Effector CD8-positive, alpha-beta T cell (primary cell): ENCODE results near the gene EML6.
"Not testable (repeated sequence)": the region's sequence is repeated elsewhere in the genome, so short reads cannot be mapped to it uniquely, and the experiment has no call there.

ENCODE experiments used
- DNase-seq: peaks from one replicate; lab custom pipeline; 2025; lab: John Stamatoyannopoulos, UW

EML6 gene

DNA sequence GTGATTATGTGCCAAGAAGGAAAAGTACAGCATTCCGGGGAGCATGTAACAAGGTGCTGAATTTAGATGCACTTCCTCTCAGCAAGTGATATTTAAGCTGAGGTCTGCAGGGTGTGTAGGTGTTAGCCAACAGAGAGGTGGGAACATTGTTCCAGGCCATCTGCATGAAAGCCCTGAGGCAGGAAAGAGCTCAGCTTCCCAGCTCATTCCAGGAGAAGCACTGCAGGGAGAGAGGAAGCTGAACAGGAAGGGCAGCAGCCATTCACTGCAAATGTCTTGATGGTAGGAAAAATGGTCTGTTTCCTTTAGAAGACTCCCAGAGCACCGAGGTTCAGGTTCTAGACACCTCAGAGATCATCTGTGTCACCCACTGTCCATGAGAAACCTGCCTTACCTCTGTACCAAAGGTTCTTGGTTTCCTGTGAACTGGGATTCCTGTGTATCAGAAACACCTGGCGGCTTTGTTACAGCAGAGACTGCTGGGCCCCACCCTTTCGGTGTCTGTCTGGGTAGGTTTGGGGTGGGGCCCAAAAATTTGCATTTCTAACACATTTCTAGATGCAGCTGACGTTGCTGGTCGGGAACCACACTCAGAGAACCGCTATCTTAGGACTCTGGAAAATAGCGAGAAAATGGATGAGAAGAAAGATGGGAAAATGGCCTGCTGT is 242.8 kb downstream of the EML6 start:
- DNase-seq, result no peak

DNA sequence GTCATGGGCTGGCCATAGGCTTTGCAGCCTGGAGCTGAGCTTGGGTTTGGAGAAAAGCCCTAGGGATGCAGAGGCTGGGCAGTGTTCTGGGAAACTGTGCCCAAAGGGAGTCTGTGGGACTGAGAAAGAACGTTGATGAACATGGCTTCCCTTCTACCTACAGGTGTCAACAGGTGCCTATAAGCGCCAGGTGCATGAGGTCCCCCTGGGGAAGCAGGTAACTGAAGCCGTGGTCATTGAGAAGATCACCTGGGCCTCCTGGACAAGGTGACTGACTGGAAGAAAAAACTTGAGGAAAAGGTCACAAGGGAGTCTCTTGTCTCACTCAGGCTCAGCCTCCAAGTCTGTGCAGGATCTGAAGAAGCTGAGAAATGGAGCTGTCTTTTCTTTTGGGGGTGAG is 243.4 kb downstream of the EML6 start:
- no peak for DNase-seq

DNA sequence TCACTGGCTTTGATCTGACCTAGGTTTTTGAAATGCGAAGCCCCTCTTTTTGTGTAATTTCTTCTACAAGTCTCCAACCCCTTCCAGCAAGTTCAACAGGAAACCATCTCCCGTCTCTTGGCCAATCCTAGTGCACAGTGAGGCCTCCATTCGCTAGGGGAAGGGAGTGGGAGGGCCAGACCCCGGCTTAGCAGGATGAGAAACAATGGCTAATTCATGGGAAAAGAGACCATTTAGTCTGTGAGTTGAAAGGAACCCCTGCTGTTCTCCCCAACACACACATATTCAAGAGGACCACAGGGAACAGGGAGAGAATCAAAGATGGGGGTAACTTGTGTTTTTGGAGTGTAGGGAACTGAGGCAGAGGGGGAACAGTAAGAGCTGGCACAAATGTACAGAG is 243.8 kb downstream of the EML6 start:
- no peak for DNase-seq

DNA sequence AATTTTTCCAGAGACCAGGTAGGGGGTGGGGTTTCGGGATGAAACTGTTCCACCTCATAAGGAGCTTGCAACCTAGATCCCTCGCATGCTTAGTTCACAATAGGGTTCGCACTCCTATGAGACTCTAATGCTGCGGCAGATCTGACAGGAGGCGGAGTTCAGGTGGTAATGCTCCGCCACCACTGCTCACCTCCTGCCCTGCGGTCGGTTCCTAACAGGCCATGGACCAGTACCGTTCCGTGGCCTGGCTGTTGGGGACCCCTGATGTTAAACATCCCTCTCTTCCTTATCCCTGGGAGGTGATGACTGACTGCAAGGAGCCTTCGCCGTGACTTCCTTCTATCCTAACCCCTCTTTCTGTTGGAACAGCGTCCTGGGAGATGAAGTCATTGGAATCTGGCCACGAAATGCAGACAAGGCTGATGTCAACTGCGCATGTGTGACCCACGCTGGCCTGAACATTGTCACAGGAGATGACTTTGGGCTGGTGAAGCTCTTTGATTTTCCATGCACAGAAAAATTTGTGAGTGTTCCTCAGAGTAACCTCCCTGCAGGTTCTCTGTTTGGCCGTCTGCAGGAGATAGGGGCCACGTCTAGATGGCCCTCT is 244.4 kb downstream of the EML6 start:
- DNase-seq, result no peak

DNA sequence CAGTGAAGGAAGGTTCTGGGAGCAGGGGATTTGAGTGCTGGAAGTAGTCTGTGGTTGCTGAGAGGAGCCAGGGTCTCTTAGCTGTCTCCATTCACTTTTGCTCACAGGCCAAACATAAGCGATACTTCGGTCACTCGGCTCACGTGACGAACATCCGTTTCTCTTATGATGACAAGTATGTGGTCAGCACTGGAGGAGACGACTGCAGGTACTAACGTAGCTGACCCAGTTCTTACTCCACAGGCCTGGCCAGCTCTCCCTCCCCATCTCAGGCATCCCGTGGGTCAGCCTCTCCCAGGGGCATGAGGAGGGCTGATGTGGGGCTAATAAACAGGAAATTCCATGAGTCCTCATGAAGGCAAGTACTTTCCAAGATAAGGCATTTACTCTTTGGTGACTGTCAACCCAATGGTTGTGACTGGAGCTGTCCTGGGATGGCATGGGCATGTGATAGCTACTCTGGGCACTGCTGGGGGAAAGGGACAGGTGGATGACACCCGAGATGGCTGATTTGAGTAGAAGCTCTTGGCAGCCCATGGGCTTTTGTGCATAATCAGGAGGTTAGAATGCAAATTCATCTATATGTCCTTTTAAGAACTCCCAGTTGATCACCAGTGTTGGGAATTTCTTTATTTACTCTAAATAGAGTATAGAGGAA is 245.2 kb downstream of the EML6 start:
- DNase-seq, result no peak

DNA sequence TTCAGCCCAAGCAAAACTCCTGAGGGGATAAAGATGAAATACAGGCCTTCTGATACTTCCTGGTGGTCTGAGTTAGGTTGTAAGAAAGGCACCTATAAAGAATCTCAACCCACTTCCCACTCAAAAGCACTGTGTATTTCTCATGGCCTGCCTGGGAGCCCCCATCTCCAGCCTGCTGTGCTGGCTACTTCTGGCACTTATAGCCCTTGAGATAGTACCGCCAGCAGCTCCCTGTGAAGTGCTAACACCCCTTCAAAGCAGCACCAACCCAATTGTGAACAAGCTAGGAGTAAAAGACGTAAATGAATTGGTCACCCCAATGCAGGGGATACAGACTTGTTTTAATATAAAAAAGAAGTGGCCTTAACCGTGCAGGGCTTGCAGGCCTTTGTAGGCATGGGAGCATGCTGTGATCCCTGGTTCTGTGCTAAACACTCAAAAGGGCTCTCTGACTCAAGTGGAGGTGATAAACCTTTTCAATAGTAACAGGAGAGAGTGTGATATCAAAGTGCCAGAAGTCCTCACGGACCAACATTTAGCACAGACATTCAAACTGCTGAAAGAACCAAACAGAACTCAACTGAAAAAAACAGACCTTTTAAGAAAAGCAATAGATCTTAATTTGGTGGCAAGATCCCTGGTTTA is 246.0 kb downstream of the EML6 start:
- no peak for DNase-seq

DNA sequence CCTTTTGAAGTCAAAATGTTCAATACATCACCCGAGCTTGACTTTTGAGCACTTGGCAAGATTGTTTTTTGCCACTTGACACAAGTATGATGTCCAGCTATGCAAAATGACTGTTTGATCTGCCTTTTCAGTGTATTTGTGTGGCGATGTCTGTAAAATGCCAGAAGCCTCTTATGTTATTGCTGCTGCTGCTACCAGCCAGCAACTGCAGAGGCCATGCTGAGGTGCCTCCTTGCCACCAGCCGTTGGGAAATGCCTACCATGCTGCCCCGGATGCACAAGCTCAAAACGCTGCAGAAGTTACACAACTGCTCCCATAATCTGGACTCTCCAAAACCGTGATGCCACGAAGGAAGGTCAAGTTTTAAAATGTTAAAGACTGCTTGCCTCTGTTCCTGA is 246.5 kb downstream of the EML6 start:
- no peak for DNase-seq

DNA sequence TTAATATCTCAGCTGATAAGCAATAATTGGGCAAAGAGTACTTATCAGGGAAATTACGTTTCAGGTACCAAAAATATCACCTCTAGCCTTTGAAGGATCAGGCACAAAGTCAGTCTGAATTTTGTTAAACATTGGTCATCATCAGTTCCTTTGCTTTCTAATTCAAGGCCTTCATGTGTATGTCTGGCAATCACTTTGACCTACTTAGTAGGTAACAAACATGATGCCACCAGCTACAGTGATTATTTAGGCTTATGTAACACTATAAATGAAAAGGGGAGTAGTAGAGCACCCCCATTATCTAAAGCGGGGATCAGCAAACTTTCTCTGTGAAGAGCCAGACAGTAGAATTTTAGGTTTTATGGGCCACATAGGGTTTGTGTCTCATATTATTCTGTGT is 251.7 kb downstream of the EML6 start:
- no peak for DNase-seq

DNA sequence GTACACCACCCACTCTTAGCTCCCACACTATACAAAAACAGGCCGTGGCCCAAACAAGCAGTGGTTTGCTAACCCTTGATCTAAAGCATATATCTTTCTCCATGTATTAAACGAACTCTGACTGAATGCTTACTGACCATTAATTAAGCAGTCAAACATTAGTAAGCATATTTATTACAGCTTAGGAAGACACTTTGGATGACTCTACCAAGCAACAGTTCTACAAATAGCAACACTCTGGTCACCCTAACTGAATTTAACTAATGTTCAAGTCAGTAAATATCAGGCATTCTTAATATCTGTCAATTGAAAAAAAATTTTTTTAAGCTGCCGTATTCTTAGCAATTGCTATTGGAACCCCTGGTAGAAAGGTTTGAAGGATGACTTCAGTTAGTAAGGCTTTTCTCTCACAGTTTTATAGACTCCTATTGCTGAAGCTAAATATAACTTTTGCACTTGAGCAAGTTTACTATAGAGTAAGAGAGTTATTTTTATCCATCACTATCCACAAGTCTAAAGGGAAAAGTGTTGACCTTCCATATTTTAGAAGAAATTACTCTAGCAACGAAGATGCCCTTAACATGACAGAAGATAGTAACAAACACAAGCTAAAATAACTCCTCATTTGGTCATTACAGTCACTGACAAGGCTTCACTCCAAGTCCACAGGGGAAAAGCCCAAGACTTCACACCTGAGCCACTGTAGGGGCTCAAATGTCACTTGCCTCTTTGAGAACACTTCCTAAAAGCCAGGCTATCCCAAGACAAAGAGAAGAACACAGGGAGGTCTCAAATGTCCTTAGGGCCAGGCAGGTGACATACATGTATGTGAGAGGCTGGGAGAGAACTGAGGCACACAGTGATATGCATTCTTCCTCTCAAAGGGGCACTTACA is 252.4 kb downstream of the EML6 start:
- no peak for DNase-seq

DNA sequence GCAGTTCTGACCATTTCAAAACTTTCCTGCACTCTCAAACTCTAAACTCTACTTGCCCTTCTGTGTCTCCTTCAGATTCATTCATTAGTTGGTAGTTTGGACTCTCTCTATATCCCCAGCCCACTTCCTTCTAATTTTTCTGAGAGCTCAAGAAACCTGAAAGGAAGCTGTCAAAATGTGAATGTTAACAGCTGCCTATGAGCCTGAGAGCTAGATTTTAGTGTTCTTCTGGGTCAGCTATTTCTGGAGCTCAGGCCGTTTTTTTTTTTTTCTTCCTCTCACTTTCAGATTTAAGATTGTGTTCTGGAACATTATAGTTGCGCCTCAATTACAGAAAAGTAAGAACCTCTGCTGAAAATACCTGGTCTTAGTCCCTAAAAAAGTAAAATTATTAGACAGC is 253.7 kb downstream of the EML6 start:
- DNase-seq, result no peak

DNA sequence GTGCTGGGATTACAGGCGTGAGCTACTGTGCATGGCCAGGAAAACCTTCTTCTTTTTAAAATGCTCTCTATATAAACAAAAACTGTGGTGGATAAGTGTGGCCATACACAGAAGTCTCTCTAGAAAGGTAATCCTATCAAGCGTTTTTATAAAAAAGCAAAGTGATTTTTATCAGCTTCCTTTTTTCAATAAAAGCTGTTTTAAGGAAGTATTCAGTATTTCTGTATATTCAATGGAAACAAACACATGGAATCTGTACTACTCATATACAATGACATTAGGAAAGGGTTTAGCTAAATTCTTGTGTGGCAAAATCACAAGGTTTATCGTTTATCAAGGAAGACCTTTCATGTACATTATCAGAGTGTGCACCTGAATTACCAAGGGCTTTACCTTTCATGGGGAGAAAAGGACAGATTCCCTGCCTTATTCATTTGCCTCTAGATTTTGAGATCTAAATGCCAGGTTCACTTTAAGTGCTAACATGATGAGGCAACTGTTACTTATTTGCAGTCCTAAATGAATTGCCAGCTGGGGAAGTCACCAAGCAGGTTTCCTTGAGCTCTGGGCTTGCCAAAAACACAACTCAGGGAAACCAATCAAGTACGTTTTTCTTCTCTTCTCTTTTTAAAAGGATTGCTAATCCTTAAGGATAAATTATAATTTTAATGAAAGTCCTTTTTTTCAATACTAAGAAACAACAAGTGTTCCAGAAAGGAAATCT is 256.0 kb downstream of the EML6 start:
- DNase-seq, result no peak

DNA sequence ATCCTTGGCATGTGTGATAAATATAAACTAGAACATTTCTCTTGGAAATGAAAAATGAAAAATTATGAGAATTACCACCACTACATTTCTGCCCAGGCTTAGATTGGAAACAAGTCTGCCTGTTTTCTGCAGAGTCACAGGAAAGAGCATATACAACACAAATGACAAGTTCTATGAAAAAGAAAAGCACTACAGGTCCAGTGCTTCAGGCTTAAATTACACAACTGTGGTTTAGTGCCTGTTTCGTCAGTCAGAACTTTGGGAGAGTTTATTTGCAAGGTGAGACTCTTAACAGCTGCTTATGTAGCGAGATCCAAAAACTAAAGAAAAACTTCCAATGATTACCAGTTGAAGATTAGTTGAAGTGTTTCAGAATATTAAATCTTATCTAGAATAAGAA is 257.9 kb downstream of the EML6 start:
- no peak for DNase-seq

DNA sequence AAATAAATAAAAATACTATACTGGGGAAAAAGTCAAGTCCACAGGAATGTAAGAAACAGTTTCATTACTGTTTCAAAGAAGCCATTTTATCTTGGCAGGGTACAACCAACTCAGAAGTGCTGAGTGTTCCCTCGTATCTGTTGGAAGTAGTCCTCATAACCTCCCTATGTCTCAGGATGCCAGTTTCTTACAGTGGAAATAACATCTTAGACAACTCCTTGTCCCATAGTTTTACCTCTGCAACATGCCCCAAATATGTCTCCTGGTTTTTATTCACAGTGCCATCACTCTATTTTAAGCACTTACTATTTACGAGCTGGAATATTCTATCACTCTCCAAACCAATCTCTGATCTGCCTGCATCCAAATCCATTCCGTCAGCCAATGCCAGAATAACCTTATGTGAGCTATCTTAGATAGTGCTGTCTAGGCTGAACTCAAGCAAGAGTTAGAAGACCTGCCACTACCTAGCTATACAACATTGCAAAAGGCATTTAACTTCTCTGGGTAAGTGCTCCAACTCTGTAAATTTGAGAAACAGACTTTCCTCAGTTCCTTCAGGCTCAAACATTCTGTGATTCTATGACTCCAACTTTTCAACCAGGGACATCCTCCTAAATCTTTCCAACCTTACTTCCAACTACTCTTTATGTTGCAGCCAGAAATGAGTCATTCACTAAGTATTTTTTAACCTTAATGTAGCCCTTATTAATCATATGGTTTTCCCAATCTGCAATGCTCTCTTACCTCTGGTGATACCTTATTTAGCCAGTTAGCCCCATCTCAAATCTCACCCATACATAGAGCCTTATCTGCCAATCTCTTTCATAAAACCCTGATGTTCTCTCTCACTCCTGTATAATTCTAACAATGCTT is 260.1 kb downstream of the EML6 start:
- no peak for DNase-seq

DNA sequence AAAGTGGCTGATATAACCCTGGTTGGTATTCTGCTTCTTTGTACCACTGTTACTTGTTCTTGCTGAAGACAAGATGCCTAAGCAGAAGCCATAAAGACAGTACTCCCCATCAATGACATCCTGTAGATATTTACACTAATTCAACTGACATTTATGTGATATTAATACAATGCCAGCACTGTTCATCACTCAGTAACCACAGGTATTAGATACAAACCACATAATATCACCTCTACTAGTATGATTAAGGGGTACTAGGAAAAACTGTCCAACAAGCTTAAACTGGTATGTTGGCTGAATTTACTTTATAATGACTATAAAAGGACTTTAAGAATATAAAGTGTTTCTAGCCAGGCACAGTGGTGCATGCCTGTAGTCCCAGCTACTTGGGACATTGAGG is 261.0 kb downstream of the EML6 start:
- no peak for DNase-seq

DNA sequence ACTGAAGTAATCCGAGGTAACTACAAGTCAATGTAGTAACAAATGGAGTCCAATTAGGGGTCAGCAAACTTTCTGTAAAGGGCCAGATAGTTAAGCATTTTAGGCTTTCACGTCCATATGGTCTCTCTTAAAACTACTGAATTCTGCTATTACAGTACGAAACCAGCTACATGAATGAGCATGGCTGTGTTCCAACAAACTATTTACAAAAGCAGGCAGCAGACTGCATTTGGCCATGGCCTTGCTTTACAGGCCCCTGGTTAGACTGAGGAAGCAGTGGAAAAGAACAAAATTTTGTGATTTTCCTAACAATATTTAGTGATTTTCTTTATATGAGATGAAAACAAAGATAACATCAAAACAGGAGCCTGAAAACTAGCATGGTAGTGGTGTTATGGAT is 262.8 kb downstream of the EML6 start:
- DNase-seq, result no peak

DNA sequence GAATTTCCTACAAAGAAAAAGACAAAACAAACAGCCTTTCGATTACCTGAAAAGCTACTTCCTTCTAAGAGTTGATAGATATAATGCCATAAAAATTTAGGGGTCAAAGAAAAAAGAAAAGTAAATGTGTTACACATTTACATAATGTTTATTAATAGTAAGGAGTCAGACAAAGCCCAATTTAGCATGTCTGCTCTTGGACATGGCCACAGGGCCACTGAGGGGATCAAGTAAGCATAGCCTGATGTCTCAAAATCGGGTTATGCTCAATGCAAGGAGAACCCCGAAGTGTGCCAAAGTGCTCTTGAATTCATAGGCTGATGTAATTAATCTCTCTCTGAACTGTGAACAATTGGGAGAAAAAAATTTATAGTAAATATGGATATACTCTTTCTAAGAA is 265.1 kb downstream of the EML6 start:
- no peak for DNase-seq

DNA sequence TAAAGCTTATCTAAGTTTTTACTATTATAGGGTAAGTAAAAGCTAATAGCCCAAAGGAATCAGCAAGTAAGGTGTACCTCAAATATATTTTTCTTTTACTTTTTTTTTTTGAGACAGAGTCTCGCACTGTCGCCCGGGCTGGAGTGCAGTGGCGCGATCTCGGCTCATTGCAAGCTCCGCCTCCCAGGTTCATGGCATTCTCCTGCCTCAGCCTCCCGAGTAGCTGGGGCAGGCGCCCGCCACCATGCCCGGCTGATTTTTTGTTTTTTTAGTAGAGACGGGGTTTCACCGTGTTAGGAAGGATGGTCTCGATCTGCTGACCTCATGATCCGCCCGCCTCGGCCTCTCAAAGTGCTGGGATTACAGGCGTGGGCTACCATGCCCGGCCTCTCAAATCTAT is 267.2 kb downstream of the EML6 start:
- not testable (repeated sequence) for DNase-seq

DNA sequence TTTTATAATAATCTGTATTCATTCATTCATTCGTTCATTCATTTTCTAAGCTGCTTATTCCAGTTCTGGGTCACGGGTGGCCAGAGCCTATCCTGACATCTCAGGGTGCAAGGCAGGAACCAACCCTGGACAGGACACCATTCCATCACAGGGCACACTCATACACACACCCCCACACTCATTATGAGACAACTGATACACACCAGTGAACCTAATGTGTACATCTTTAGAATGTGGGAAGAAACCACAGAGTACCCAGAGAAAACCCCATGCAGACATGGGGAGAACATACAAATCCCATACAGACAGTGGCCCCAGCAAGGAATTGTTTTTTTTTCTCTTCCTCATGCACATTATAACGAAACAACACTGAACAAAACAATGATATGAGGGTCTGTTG is 272.1 kb downstream of the EML6 start:
- DNase-seq, result no peak

DNA sequence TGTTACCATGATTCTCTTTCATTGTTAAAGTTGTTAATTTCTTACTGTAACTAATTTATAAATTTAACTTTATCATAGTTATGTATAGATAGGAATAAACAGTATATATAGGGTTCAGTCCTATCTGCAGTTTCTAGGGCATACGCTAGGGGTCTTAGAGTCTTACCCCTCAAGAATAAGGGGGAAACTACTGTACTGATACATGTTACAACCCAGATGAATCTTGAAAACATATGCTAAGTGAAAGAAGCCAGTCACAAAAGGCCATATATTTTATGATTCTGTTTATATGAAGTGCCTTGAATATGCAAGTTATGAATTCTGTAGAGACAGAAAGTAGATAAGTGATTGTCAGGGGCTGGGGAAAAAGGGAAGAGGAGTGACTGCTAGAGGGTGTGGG is 274.4 kb downstream of the EML6 start:
- no peak for DNase-seq

DNA sequence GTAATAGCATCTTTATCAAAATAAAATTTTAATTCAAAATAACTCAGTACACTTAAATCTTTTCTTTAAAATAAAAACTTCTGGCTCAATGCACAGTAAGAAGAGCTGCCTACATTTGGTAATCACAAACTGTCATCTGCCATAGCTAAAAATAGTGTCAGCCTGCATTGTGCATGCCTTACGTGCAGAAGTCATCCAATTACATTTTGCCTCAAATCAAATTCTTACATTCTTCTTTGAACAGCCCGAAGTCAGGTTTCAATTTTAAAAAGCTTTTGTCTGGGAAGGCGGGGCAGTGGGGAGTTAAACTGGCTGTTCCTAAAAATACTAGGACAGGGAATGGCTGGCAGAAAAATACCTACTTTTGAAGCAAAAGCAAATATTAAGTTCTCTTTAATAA is 275.7 kb downstream of the EML6 start:
- DNase-seq, result no peak
